Astrocyte of the spinal cord (primary cell): ENCODE data around the gene MYRFL.

Experiments used
- DNase-seq: peaks from one replicate; pipeline ENCODE4 v3.0.0; 2011; ENCODE audit warnings: low read depth, low spot score
- H3K4me3 ChIP-seq: 2 replicates; pipeline ENCODE4 v1.5.1; 2011; ENCODE audit warnings: low read depth, mild to moderate bottlenecking, low read length, moderate library complexity
- CTCF ChIP-seq: IDR thresholded peaks from 2 replicates; pipeline ENCODE4 v1.5.1; 2012; ENCODE audit warnings: low read depth, mild to moderate bottlenecking, low read length, inconsistent platforms
- in situ Hi-C: cut with HindIII; loops from 2 replicates; pipeline ENCODE4 v1.10.0; 2017; ENCODE audit warnings: low sequenced_read_pairs

MYRFL gene

GRCh38 chr12:69936766-69937165 is 111.7 kb downstream of the MYRFL start:
- in situ Hi-C loops: no loop called here
- TF ChIP-seq CTCF: no peak
- H3K4me3 ChIP-seq: no peak overlapping the region
- no peak for DNase-seq

DNA sequence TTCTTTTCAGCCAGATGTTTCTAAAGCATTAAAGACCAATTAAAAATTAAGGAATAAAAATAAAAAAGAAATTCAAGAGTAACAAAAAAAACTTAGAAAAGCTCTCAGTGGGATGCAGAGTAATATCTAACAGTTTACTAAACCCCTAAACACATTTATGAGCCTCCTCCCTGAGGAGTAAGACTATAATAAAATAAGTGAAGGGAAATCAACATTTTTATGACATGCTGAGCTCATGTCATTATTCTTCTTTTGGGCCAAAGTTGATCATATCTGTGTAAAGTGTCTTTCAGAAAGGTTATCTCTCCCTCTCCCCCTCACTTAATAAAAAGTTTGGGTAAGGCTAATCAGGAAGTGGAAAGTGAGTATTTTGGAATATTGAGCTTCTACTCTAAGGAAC is 122.1 kb downstream of the MYRFL start:
- no peak for DNase-seq
- no peak for TF ChIP-seq CTCF
- in situ Hi-C loops: no loop called here
- no peak overlapping the region for H3K4me3 ChIP-seq

- in situ Hi-C loops: no loop called here
- DNase-seq: no peak
- no peak overlapping the region for H3K4me3 ChIP-seq
- TF ChIP-seq CTCF: no peak
These were observed 122.9 kb downstream of the MYRFL start for GRCh38 chr12:69947897-69948296.

DNA sequence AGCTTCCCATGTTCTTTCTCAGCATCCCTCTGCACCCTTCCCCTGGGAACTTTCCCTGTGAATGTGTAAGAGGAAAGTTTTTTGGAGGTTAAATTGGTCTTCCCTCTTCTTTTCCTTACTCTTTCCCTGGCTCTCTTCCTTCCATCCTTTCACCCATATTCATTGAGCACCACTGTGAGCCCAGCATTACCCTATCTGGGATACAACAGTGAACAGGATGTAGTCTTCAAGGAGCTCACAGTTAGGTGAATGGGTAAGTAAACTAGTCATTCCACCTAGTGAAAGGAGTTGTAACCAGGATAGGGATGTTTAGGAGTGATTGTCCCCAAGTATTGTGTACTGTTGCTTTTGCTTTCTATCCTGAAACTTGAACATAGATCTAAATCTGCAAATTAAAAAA is 123.8 kb downstream of the MYRFL start:
- no peak overlapping the region for H3K4me3 ChIP-seq
- no peak for DNase-seq
- in situ Hi-C loops: no loop called here
- TF ChIP-seq CTCF: no peak

- H3K4me3 ChIP-seq: no peak overlapping the region
- no peak for DNase-seq
- no peak for TF ChIP-seq CTCF
- in situ Hi-C loops: no loop called here
These were observed 124.4 kb downstream of the MYRFL start for GRCh38 chr12:69949311-69950002.

GRCh38 chr12:69951108-69951507 is 126.1 kb downstream of the MYRFL start:
- in situ Hi-C loops: no loop called here
- DNase-seq: no peak
- no peak for TF ChIP-seq CTCF
- H3K4me3 ChIP-seq: no peak overlapping the region
